ENCODE data around the gene BCL2L2.

DNA sequence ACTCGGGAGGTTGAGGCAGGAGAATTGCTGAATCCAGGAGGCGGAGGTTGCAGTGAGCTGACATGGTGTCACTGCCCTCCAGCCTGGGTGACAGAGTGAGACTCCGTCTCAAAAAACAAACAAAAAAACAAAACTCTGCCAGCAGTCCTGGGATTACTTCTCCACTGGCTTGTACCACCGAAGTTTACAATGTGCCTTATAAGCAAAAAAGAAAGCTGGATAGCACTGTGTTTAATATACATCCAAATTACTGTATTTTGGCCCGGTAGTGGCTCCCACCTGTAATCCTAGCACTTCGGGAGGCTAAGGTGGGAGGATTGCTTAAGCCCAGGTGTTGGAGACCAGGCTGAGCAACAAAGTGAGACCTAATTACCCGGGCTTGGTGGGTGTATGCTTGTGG is 37.4 kb upstream of the BCL2L2 start:
- TF ChIP-seq EP300 (IDR thresholded peaks at IDR 0.05; ENCODE audit: borderline replicate concordance in 1 of 2, low read depth in 1 of 2, low read length in 1 of 2) (no peak), POLR2AphosphoS5 (IDR thresholded peaks at IDR 0.05; ENCODE audit: low read depth, low read length) (no peak), ZBTB33 (IDR thresholded peaks at IDR 0.05; ENCODE audit: borderline replicate concordance, low read depth) (no peak), CTCF (IDR thresholded peaks at IDR 0.05) (no peak)
- TF ChIP-seq, protein P1, sequence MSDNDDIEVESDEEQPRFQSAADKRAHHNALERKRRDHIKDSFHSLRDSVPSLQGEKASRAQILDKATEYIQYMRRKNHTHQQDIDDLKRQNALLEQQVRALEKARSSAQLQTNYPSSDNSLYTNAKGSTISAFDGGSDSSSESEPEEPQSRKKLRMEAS (IDR thresholded peaks at IDR 0.05; ENCODE audit: low read depth), result no peak
